ENCODE results near the gene PRRC1.

The PRRC1 gene

GRCh38 chr5:127517480-127518318, at the start of gene PRRC1 (continued):
- TF ChIP-seq ELK4 (IDR thresholded peaks at IDR 0.05; ENCODE audit: borderline replicate concordance, low read depth, low read length) (no peak), HOXD13 (CRISPR knock-in tag; IDR thresholded peaks at IDR 0.05; ENCODE audit: borderline replicate concordance) (no peak), ZNF155 (tag by site-specific recombination; IDR thresholded peaks at IDR 0.05) (no peak), ZNF830 (tag by site-specific recombination; IDR thresholded peaks at IDR 0.05; ENCODE audit: low read depth) (no peak), SCRT1 (tag by site-specific recombination; IDR thresholded peaks at IDR 0.05; ENCODE audit: borderline replicate concordance) (no peak), ZNF16 (tag by site-specific recombination; IDR thresholded peaks at IDR 0.05; ENCODE audit: low read depth) (no peak), ZFP69B (tag by site-specific recombination; IDR thresholded peaks at IDR 0.05) (peak; percentile 40; the same call in 1 of the 2 replicates), ZNF266 (tag by site-specific recombination; IDR thresholded peaks at IDR 0.05; ENCODE audit: low read depth) (no peak), BCL6B (tag by site-specific recombination; IDR thresholded peaks at IDR 0.05) (no peak), ZNF280C (tag by site-specific recombination; IDR thresholded peaks at IDR 0.05) (no peak), KLF16 (tag by site-specific recombination; IDR thresholded peaks at IDR 0.05) (peak; percentile 43; the same call in 1 of the 2 replicates), REPIN1 (tag by site-specific recombination; IDR thresholded peaks at IDR 0.05; ENCODE audit: low read depth) (no peak; the same call in 1 of the 2 replicates), ZNF843 (tag by site-specific recombination; IDR thresholded peaks at IDR 0.05) (0 out of 2 replicates have a peak, but pooled peaks have one; percentile 13), ZNF561 (tag by site-specific recombination; IDR thresholded peaks at IDR 0.05; ENCODE audit: borderline replicate concordance) (no peak), HOXA7 (CRISPR knock-in tag; IDR thresholded peaks at IDR 0.05; ENCODE audit: borderline replicate concordance) (no peak), KLF17 (tag by site-specific recombination; IDR thresholded peaks at IDR 0.05) (peak; percentile 53), HOXC10 (CRISPR knock-in tag; IDR thresholded peaks at IDR 0.05) (no peak), ZNF211 (tag by site-specific recombination; IDR thresholded peaks at IDR 0.05; ENCODE audit: low read depth) (no peak), ZNF121 (tag by site-specific recombination; IDR thresholded peaks at IDR 0.05) (peak; percentile 42; the same call in 1 of the 2 replicates), ZNF175 (tag by site-specific recombination; IDR thresholded peaks at IDR 0.05) (no peak), ZSCAN30 (tag by site-specific recombination; IDR thresholded peaks at IDR 0.05) (no peak), ZNF335 (tag by site-specific recombination; conservative IDR thresholded peaks at IDR 0.05) (peak; percentile 99), ZNF488 (tag by site-specific recombination; IDR thresholded peaks at IDR 0.05) (no peak), ZNF433 (tag by site-specific recombination; IDR thresholded peaks at IDR 0.05; ENCODE audit: low read depth) (no peak), ZNF146 (tag by site-specific recombination; IDR thresholded peaks at IDR 0.05) (no peak), ZNF76 (tag by site-specific recombination; IDR thresholded peaks at IDR 0.05; ENCODE audit: borderline replicate concordance, low read depth) (no peak), YY1 (tag by site-specific recombination; IDR thresholded peaks at IDR 0.05) (peak; percentile 25; the same call in 1 of the 2 replicates), IKZF3 (tag by site-specific recombination; IDR thresholded peaks at IDR 0.05) (no peak), ZNF10 (tag by site-specific recombination; IDR thresholded peaks at IDR 0.05) (no peak), ZNF600 (tag by site-specific recombination; IDR thresholded peaks at IDR 0.05) (peak; percentile 34; the same call in 1 of the 2 replicates), ZNF558 (tag by site-specific recombination; IDR thresholded peaks at IDR 0.05) (no peak), SETDB1 (IDR thresholded peaks at IDR 0.05; ENCODE audit: insufficient read length, low read length) (no peak), ZNF416 (tag by site-specific recombination; IDR thresholded peaks at IDR 0.05) (no peak), ZBTB20 (tag by site-specific recombination; IDR thresholded peaks at IDR 0.05) (peak; percentile 69; the same call in 1 of the 2 replicates), ZNF354C (tag by site-specific recombination; IDR thresholded peaks at IDR 0.05; ENCODE audit: borderline replicate concordance, low read depth) (no peak)
